ENCODE measurements around the gene CLEC7A.

GRCh38 chr12:10094646-10095395 is 35.2 kb downstream of the CLEC7A start:
- TF ChIP-seq CTCF (IDR thresholded peaks at IDR 0.05; ENCODE audit: poor library complexity, severe bottlenecking) (no peak), TAF1 (IDR thresholded peaks at IDR 0.05; ENCODE audit: low read depth) (no peak), EZH2 (IDR thresholded peaks at IDR 0.05; ENCODE audit: borderline replicate concordance, insufficient read depth, low read length, poor library complexity, severe bottlenecking) (no peak), EP300 (conservative IDR thresholded peaks at IDR 0.05; ENCODE audit: poor library complexity, severe bottlenecking) (no peak), RAD21 (conservative IDR thresholded peaks at IDR 0.05) (no peak), POLR2AphosphoS5 (IDR thresholded peaks at IDR 0.05) (no peak), SMC3 (conservative IDR thresholded peaks at IDR 0.05; ENCODE audit: poor library complexity) (no peak), MXI1 (conservative IDR thresholded peaks at IDR 0.05; ENCODE audit: poor library complexity, severe bottlenecking) (no peak)
- TF ChIP-seq, protein P1, sequence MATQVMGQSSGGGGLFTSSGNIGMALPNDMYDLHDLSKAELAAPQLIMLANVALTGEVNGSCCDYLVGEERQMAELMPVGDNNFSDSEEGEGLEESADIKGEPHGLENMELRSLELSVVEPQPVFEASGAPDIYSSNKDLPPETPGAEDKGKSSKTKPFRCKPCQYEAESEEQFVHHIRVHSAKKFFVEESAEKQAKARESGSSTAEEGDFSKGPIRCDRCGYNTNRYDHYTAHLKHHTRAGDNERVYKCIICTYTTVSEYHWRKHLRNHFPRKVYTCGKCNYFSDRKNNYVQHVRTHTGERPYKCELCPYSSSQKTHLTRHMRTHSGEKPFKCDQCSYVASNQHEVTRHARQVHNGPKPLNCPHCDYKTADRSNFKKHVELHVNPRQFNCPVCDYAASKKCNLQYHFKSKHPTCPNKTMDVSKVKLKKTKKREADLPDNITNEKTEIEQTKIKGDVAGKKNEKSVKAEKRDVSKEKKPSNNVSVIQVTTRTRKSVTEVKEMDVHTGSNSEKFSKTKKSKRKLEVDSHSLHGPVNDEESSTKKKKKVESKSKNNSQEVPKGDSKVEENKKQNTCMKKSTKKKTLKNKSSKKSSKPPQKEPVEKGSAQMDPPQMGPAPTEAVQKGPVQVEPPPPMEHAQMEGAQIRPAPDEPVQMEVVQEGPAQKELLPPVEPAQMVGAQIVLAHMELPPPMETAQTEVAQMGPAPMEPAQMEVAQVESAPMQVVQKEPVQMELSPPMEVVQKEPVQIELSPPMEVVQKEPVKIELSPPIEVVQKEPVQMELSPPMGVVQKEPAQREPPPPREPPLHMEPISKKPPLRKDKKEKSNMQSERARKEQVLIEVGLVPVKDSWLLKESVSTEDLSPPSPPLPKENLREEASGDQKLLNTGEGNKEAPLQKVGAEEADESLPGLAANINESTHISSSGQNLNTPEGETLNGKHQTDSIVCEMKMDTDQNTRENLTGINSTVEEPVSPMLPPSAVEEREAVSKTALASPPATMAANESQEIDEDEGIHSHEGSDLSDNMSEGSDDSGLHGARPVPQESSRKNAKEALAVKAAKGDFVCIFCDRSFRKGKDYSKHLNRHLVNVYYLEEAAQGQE (IDR thresholded peaks at IDR 0.05; ENCODE audit: borderline replicate concordance), result no peak

Data from neural cell (in vitro differentiated cells).